GM12801 (cell line): ENCODE measurements around the gene RDH11.

Experiments
- CTCF ChIP-seq: IDR thresholded peaks from one replicate; pipeline ENCODE4 v1.5.1; 2011; ENCODE audit warnings: control low read depth; ENCODE audit not compliant: insufficient read length; ENCODE audit errors: extremely low read depth

Gene RDH11

GRCh38 chr14:67644428-67644827 is 51.1 kb downstream of the RDH11 start:
- TF ChIP-seq CTCF: no peak

GRCh38 chr14:67643713-67644112 is 51.9 kb downstream of the RDH11 start:
- TF ChIP-seq CTCF: no peak

GRCh38 chr14:67641902-67642749 is 53.4 kb downstream of the RDH11 start:
- TF ChIP-seq CTCF: no peak

GRCh38 chr14:67641480-67641879 is 54.1 kb downstream of the RDH11 start:
- no peak for TF ChIP-seq CTCF

- no peak for TF ChIP-seq CTCF
Observed at GRCh38 chr14:67638642-67639041, 56.9 kb downstream of the RDH11 start.

- TF ChIP-seq CTCF: no peak
Observed at GRCh38 chr14:67636361-67636919, 59.1 kb downstream of the RDH11 start.

- TF ChIP-seq CTCF: no peak
Observed at GRCh38 chr14:67633451-67634147, 62.0 kb downstream of the RDH11 start.
